H1 (cell line): ENCODE data around the gene RENBP.

ENCODE experiments used
- ASH2L ChIP-seq: fragments of 200-600, 300-600 bp; sonication (generic); IDR thresholded peaks from one replicate; pipeline ENCODE4 v1.7.1; 2017; ENCODE audit warnings: low read length
- ATF3 ChIP-seq: IDR thresholded peaks from 2 replicates; pipeline ENCODE4 v1.6.1; 2011; ENCODE audit warnings: low read depth, mild to moderate bottlenecking, low read length; ENCODE audit not compliant: insufficient read depth
- CHD1 ChIP-seq: IDR thresholded peaks from 2 replicates; pipeline ENCODE4 v1.6.1; 2012; ENCODE audit warnings: low read depth, low read length, improper control_type of control experiment
- EP300 ChIP-seq, 2 experiments: IDR thresholded peaks; 1 replicate in 1 of 2; 2 replicates in 1 of 2; pipeline ENCODE4 v1.6.1; 2011 to 2012; ENCODE audit warnings: low read depth in 2 of 2, low read length in 2 of 2, mild to moderate bottlenecking in 2 of 2, borderline replicate concordance in 1 of 2, inconsistent platforms in 1 of 2, moderate library complexity in 1 of 2
- EZH2 ChIP-seq: fragments of 200-600 bp; sonication (generic); IDR thresholded peaks from 2 replicates; pipeline ENCODE4 v1.7.1; 2012; ENCODE audit warnings: low read depth, mild to moderate bottlenecking, moderate library complexity, low read length, inconsistent platforms; ENCODE audit not compliant: severe bottlenecking
- POLR2A ChIP-seq, 2 experiments: IDR thresholded peaks; 1 replicate in 1 of 2; 2 replicates in 1 of 2; pipeline ENCODE4 v1.6.1; 2011; ENCODE audit warnings: low read depth in 2 of 2, low read length in 2 of 2, mild to moderate bottlenecking in 2 of 2; ENCODE audit errors: control extremely low read depth in 1 of 2
- SP1 ChIP-seq: IDR thresholded peaks from 2 replicates; pipeline ENCODE4 v1.6.1; 2011; ENCODE audit warnings: low read depth, low read length
- SRF ChIP-seq: IDR thresholded peaks from 2 replicates; pipeline ENCODE4 v1.6.1; 2011; ENCODE audit warnings: mild to moderate bottlenecking, low read depth, low read length, moderate library complexity
- TF ChIP-seq, protein P1 (sequence below), 3 experiments: IDR thresholded peaks; 1 replicate in 2 of 3; 2 replicates in 1 of 3; pipeline versions ENCODE4 v1.5.1 to v1.6.1; 2011; ENCODE audit warnings: low read length in 3 of 3, mild to moderate bottlenecking in 3 of 3, inconsistent platforms in 2 of 3, low read depth in 1 of 3, moderate library complexity in 1 of 3; ENCODE audit not compliant: insufficient read depth in 1 of 3; ENCODE audit errors: control extremely low read depth in 1 of 3

- TF ChIP-seq, protein P1, sequence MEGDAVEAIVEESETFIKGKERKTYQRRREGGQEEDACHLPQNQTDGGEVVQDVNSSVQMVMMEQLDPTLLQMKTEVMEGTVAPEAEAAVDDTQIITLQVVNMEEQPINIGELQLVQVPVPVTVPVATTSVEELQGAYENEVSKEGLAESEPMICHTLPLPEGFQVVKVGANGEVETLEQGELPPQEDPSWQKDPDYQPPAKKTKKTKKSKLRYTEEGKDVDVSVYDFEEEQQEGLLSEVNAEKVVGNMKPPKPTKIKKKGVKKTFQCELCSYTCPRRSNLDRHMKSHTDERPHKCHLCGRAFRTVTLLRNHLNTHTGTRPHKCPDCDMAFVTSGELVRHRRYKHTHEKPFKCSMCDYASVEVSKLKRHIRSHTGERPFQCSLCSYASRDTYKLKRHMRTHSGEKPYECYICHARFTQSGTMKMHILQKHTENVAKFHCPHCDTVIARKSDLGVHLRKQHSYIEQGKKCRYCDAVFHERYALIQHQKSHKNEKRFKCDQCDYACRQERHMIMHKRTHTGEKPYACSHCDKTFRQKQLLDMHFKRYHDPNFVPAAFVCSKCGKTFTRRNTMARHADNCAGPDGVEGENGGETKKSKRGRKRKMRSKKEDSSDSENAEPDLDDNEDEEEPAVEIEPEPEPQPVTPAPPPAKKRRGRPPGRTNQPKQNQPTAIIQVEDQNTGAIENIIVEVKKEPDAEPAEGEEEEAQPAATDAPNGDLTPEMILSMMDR (IDR thresholded peaks at IDR 0.05; ENCODE audit: control extremely low read depth in 1 of 3, insufficient read depth in 1 of 3, low read depth in 1 of 3, low read length in 3 of 3), result no peak
- no peak for TF ChIP-seq CHD1
- no peak for TF ChIP-seq EP300 (IDR thresholded peaks at IDR 0.05; ENCODE audit: borderline replicate concordance in 1 of 2, low read depth in 2 of 2, low read length in 2 of 2)
- TF ChIP-seq EZH2, result no peak
- no peak for TF ChIP-seq POLR2A (IDR thresholded peaks at IDR 0.05; ENCODE audit: control extremely low read depth in 1 of 2, low read depth in 2 of 2, low read length in 2 of 2)
- TF ChIP-seq ATF3, result no peak
- no peak for TF ChIP-seq ASH2L
- no peak for TF ChIP-seq SP1
- no peak for TF ChIP-seq SRF
These were observed 16.8 kb downstream of the RENBP start for GRCh38 chrX:153927672-153927921.
